Measurements from ENCODE around the gene MAP2K5.
"Not testable (repeated sequence)": the region's sequence is repeated elsewhere in the genome, so short reads cannot be mapped to it uniquely, and the experiment has no call there.

MAP2K5 gene

GRCh38 chr15:67652586-67652985, 110.1 kb downstream of the MAP2K5 start:
- H3K27ac ChIP-seq, result no peak overlapping the region
- DNase-seq (ENCODE audit: low spot score), result no peak
- CTCF ChIA-PET, result interaction anchor here (0.6 kb wide), 1 partner anchor 97 kb away, joined by 7 read pairs; no protein-coding TSS in a partner anchor
- TF ChIP-seq CTCF (conservative IDR thresholded peaks at IDR 0.05; ENCODE audit: low read depth), result no peak
- POLR2A ChIA-PET (ENCODE audit: low non-redundant PET), result no interaction called here

- ChIA-PET CTCF (no interaction called here), POLR2A (ENCODE audit: low non-redundant PET) (no interaction called here)
- TF ChIP-seq CTCF (conservative IDR thresholded peaks at IDR 0.05; ENCODE audit: low read depth), result no peak
- no peak overlapping the region for H3K27ac ChIP-seq
- DNase-seq (ENCODE audit: low spot score), result no peak
These were observed 117.9 kb downstream of the MAP2K5 start for GRCh38 chr15:67660446-67660845.

- DNase-seq (ENCODE audit: low spot score), result no peak
- POLR2A ChIA-PET (ENCODE audit: low non-redundant PET), result no interaction called here
- TF ChIP-seq CTCF (conservative IDR thresholded peaks at IDR 0.05; ENCODE audit: low read depth), result no peak
- H3K27ac ChIP-seq, result no peak overlapping the region
- CTCF ChIA-PET, result no interaction called here
These were observed 118.5 kb downstream of the MAP2K5 start for GRCh38 chr15:67660874-67661606.

- TF ChIP-seq CTCF (conservative IDR thresholded peaks at IDR 0.05; ENCODE audit: low read depth), result no peak
- H3K27ac ChIP-seq, result no peak overlapping the region
- no peak for DNase-seq (ENCODE audit: low spot score)
- ChIA-PET CTCF (interaction anchor here (0.6 to 0.7 kb wide), 2 partner anchors 56 to 64 kb away, joined by 3 read pairs; no protein-coding TSS in a partner anchor), POLR2A (ENCODE audit: low non-redundant PET) (no interaction called here)
These were observed 128.3 kb downstream of the MAP2K5 start for GRCh38 chr15:67670647-67671305.

- DNase-seq (ENCODE audit: low spot score); POLR2A ChIA-PET (ENCODE audit: low non-redundant PET); H3K27ac ChIP-seq; CTCF ChIA-PET: not testable (repeated sequence)
These were observed 130.3 kb downstream of the MAP2K5 start for GRCh38 chr15:67672834-67673233.

- no peak overlapping the region for H3K27ac ChIP-seq
- DNase-seq (ENCODE audit: low spot score), result no peak
- TF ChIP-seq CTCF (conservative IDR thresholded peaks at IDR 0.05; ENCODE audit: low read depth), result no peak
- ChIA-PET POLR2A (ENCODE audit: low non-redundant PET) (no interaction called here), CTCF (no interaction called here)
These were observed 132.5 kb downstream of the MAP2K5 start for GRCh38 chr15:67674983-67675382.

- ChIA-PET CTCF (no interaction called here), POLR2A (ENCODE audit: low non-redundant PET) (interaction anchor here (0.7 kb wide), 1 partner anchor 1661 kb away, joined by 8 read pairs; no protein-coding TSS in a partner anchor)
- no peak for DNase-seq (ENCODE audit: low spot score)
- TF ChIP-seq CTCF (conservative IDR thresholded peaks at IDR 0.05; ENCODE audit: low read depth), result no peak
- H3K27ac ChIP-seq, result no peak overlapping the region
These were observed 135.6 kb downstream of the MAP2K5 start for GRCh38 chr15:67678089-67678488.

All from RWPE1 (cell line).